Left lung (tissue), 10 donors: Measurements from ENCODE around the gene RGS12. TPM values are rescaled to one million over a fixed set of nuclear protein-coding genes. Genes with fewer than 3 reads are reported as not detected.

Source experiments
- ATAC-seq: fragments of 200-7000 bp; cut with Tn5 transposase; one replicate; pipeline ENCODE4 v1.9.1; 2020; ENCODE audit warnings: moderate library complexity
- DNase-seq, 4 donors: peaks; one replicate each; pipeline ENCODE4 v3.0.0-alpha.2; 2013 to 2020
- H3K27ac ChIP-seq, 2 donors: fragments of 200-600 bp; sonication (generic) in 1 of 2; one replicate each; pipeline versions ENCODE4 v1.5.0 to v1.8.0; 2020 to 2021
- H3K27me3 ChIP-seq, 2 donors: fragments of 200-600 bp; sonication (generic) in 1 of 2; one replicate each; pipeline versions ENCODE4 v1.5.0 to v1.8.0; 2020 to 2021
- H3K36me3 ChIP-seq, 2 donors: fragments of 200-600 bp; sonication (generic) in 1 of 2; one replicate each; pipeline versions ENCODE4 v1.5.0 to v1.8.0; 2020 to 2021
- H3K4me1 ChIP-seq, 2 donors: fragments of 200-600 bp; one replicate each; pipeline ENCODE4 v1.8.0; 2021
- H3K4me3 ChIP-seq, 2 donors: fragments of 200-600 bp; sonication (generic) in 1 of 2; one replicate each; pipeline versions ENCODE4 v1.5.0 to v1.8.0; 2020 to 2021; ENCODE audit warnings: mild to moderate bottlenecking in 1 of 2
- H3K9me3 ChIP-seq, 2 donors: fragments of 200-600 bp; sonication (generic) in 1 of 2; one replicate each; pipeline versions ENCODE4 v1.5.0 to v1.8.0; 2020 to 2021
- CTCF ChIP-seq, 2 donors: fragments of 200-600 bp; sonication (generic) in 1 of 2; IDR thresholded peaks; one replicate each; pipeline versions ENCODE4 v1.5.0 to v1.8.0; 2021; ENCODE audit warnings: antibody characterized with exemption in 2 of 2
- intact Hi-C, 2 donors: fragments of 100-400 bp; cut with DNase I; formaldehyde crosslinking; loops; one replicate each; pipeline versions ENCODE4 v1.11.2 to v1.14.2; 2022
- polyA plus RNA-seq, 6 donors: library from polyadenylated mRNA; unstranded; fragments of 120-200 nt; gene quantifications; one replicate each; pipeline ENCODE4 v1.2.1, GENCODE V29; 2013; ENCODE audit not compliant: insufficient read length in 6 of 6
- total RNA-seq, 2 donors: library from RNA; stranded (reverse); fragmentation: NEBNext Ultra II Directional; extraction: Animal tissue kit (Norgen Biotek cat#: 25700); gene quantifications; one replicate each; pipeline ENCODE4 v1.2.1, GENCODE V29; 2021
- donor health status: DM: no; HTN: yes; CAD: no.
- donor health status: DM: no; HTN: no; CAD: no.

The RGS12 gene
- total and polyA plus RNA-seq, 8 donors: 28.2 to 80.7 (median 68.2) TPM

- no peak overlapping the region for H3K4me3 ChIP-seq
- TF ChIP-seq CTCF (IDR thresholded peaks at IDR 0.05): no peak
- no peaks in the 10 kb centered on the region for H3K27me3 ChIP-seq
- ATAC-seq: no peak
- peak in 1 of 4 donors; percentile 58 for DNase-seq
- no peaks in the 10 kb centered on the region for H3K9me3 ChIP-seq
- H3K36me3 ChIP-seq: peaks cover 0 to 10% of the 10 kb centered on the region in 2 donors
- H3K27ac ChIP-seq: no peak overlapping the region
- intact Hi-C loops: no loop called here
- H3K4me1 ChIP-seq: no peaks in the 10 kb centered on the region
These were observed 40.9 kb upstream of the RGS12 start for GRCh38 chr4:3251691-3252479.

GRCh38 chr4:3252480-3252828 is 40.4 kb upstream of the RGS12 start:
- Histone ChIP-seq H3K4me1 (no peaks in the 10 kb centered on the region), H3K9me3 (no peaks in the 10 kb centered on the region), H3K36me3 (peaks cover 0 to 10% of the 10 kb centered on the region in 2 donors), H3K4me3 (no peak overlapping the region), H3K27me3 (no peaks in the 10 kb centered on the region), H3K27ac (no peak overlapping the region)
- TF ChIP-seq CTCF (IDR thresholded peaks at IDR 0.05): no peak
- ATAC-seq: no peak
- intact Hi-C loops: no loop called here
- peak in 1 of 4 donors; percentile 4 for DNase-seq

GRCh38 chr4:3252831-3253641 is 39.8 kb upstream of the RGS12 start:
- TF ChIP-seq CTCF (IDR thresholded peaks at IDR 0.05): no peak
- Histone ChIP-seq H3K9me3 (no peaks in the 10 kb centered on the region), H3K4me1 (no peaks in the 10 kb centered on the region), H3K27me3 (no peaks in the 10 kb centered on the region), H3K36me3 (peaks cover 0 to 10% of the 10 kb centered on the region in 2 donors), H3K27ac (no peak overlapping the region), H3K4me3 (no peak overlapping the region)
- intact Hi-C loops: no loop called here
- DNase-seq (peak in 2 of 4 donors; percentile 24 to 69), ATAC-seq (no peak)

GRCh38 chr4:3253808-3254207 is 39.0 kb upstream of the RGS12 start:
- no peak for TF ChIP-seq CTCF (IDR thresholded peaks at IDR 0.05)
- no peak overlapping the region for H3K4me3 ChIP-seq
- H3K27me3 ChIP-seq: no peaks in the 10 kb centered on the region
- H3K4me1 ChIP-seq: no peaks in the 10 kb centered on the region
- DNase-seq: peak in 2 of 4 donors; percentile 28 to 60
- intact Hi-C loops: no loop called here
- H3K9me3 ChIP-seq: no peaks in the 10 kb centered on the region
- H3K27ac ChIP-seq: no peak overlapping the region
- peaks cover 0 to 10% of the 10 kb centered on the region in 2 donors for H3K36me3 ChIP-seq
- ATAC-seq: no peak
